GM12892 (cell line): ENCODE measurements around the gene DEFB121.

ENCODE experiments used
- POLR2A ChIP-seq: IDR thresholded peaks from 2 replicates; pipeline ENCODE4 v1.6.1; 2011; ENCODE audit warnings: low read depth, low read length, control low read depth
- POLR2AphosphoS5 ChIP-seq: IDR thresholded peaks from 2 replicates; pipeline ENCODE4 v1.6.1; 2011; ENCODE audit warnings: low read depth, low read length, control low read depth
- TAF1 ChIP-seq: IDR thresholded peaks from 2 replicates; pipeline ENCODE4 v1.6.1; 2011; ENCODE audit warnings: low read depth, mild to moderate bottlenecking, control low read depth, low read length, borderline replicate concordance

DNA sequence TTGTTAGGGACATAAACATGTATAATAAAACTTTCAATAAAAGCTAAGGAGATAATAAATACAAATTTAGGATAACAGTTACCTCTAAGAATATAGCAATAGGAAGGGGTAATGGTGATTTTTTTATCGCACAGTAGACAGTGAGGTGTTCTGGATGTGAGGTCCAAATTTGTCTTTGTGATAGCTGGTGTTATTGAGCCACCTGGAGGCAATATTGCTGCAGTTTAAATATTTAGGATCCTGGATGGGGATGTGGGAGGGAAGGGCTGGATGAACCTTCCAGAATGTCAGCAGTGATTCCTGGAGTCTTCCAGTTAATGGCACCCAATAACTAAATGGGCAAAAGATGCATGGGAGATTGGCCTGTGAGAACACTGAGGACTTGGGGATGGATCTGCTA lies 48.3 kb upstream of the DEFB121 start:
- no peak for TF ChIP-seq POLR2A
- TF ChIP-seq TAF1: no peak
- TF ChIP-seq POLR2AphosphoS5: no peak
